Astrocyte (in vitro differentiated cells and primary cell): ENCODE data around the gene FLOT2. TPM values are rescaled to one million over a fixed set of nuclear protein-coding genes. Genes with fewer than 3 reads are reported as not detected.

Source experiments
- DNase-seq: peaks from one replicate; pipeline ENCODE4 v3.0.0-alpha.2; 2010; ENCODE audit warnings: low read depth
- FAIRE-seq: peaks from 2 replicates; lab custom pipeline; 2011; peaks lifted over from hg19 to GRCh38; lab: Jason Lieb, UNC
- H2AFZ ChIP-seq: 2 replicates; pipeline ENCODE4 v1.6.0; 2012; ENCODE audit warnings: low read depth, low read length, inconsistent platforms
- H3K27ac ChIP-seq: 2 replicates; pipeline ENCODE4 v1.5.1; 2011; ENCODE audit warnings: low read depth, low read length, inconsistent platforms
- H3K27me3 ChIP-seq: 2 replicates; pipeline ENCODE4 v1.6.0; 2011; ENCODE audit warnings: low read length, inconsistent platforms; ENCODE audit not compliant: insufficient read depth
- H3K36me3 ChIP-seq: 2 replicates; pipeline ENCODE4 v1.5.1; 2011; ENCODE audit warnings: low read length, inconsistent platforms; ENCODE audit not compliant: insufficient read depth
- H3K4me1 ChIP-seq: 2 replicates; pipeline ENCODE4 v1.5.1; 2011; ENCODE audit warnings: low read length, inconsistent platforms; ENCODE audit not compliant: insufficient read depth
- H3K4me2 ChIP-seq: 2 replicates; pipeline ENCODE4 v1.6.0; 2012; ENCODE audit warnings: low read length, inconsistent platforms
- H3K4me3 ChIP-seq: 2 replicates; pipeline ENCODE4 v1.5.1; 2011; ENCODE audit warnings: low read depth, mild to moderate bottlenecking, low read length, inconsistent platforms; ENCODE audit not compliant: insufficient read depth
- H3K79me2 ChIP-seq: 2 replicates; pipeline ENCODE4 v1.6.0; 2012; ENCODE audit warnings: mild to moderate bottlenecking, low read length, inconsistent platforms; ENCODE audit not compliant: insufficient read depth
- H3K9ac ChIP-seq: 2 replicates; pipeline ENCODE4 v1.6.0; 2012; ENCODE audit warnings: mild to moderate bottlenecking, low read length, inconsistent platforms
- H3K9me3 ChIP-seq: 2 replicates; pipeline ENCODE4 v1.5.1; 2012; ENCODE audit warnings: low read depth, mild to moderate bottlenecking, low read length, inconsistent platforms; ENCODE audit not compliant: insufficient read depth
- H4K20me1 ChIP-seq: 2 replicates; pipeline ENCODE4 v1.6.0; 2012; ENCODE audit warnings: low read length, inconsistent platforms; ENCODE audit not compliant: insufficient read depth
- H3K27ac Mint-ChIP-seq: one replicate; pipeline ENCODE4 v1.8.0; 2021; ENCODE audit warnings: mild to moderate bottlenecking, mixed read lengths; ENCODE audit not compliant: unreplicated experiment
- H3K27me3 Mint-ChIP-seq: one replicate; pipeline ENCODE4 v1.8.0; 2021; ENCODE audit warnings: low read depth, mixed read lengths; ENCODE audit not compliant: unreplicated experiment
- H3K36me3 Mint-ChIP-seq: one replicate; pipeline ENCODE4 v1.8.0; 2021; ENCODE audit warnings: low read depth, mixed read lengths; ENCODE audit not compliant: unreplicated experiment
- H3K4me1 Mint-ChIP-seq: one replicate; pipeline ENCODE4 v1.8.0; 2021; ENCODE audit warnings: low read depth, mixed read lengths; ENCODE audit not compliant: unreplicated experiment
- H3K4me3 Mint-ChIP-seq: one replicate; pipeline ENCODE4 v1.8.0; 2021; ENCODE audit warnings: mild to moderate bottlenecking, moderate library complexity, mixed read lengths; ENCODE audit not compliant: unreplicated experiment
- H3K9me3 Mint-ChIP-seq: one replicate; pipeline ENCODE4 v1.8.0; 2021; ENCODE audit warnings: mild to moderate bottlenecking, mixed read lengths; ENCODE audit not compliant: unreplicated experiment
- EZH2 ChIP-seq: IDR thresholded peaks from 2 replicates; pipeline ENCODE4 v1.6.1; 2012; ENCODE audit warnings: mild to moderate bottlenecking, low read length, inconsistent platforms; ENCODE audit not compliant: insufficient read depth
- microRNA-seq: library from miRNA; unstranded; fragments of <30 nt; microRNA quantifications from one replicate; pipeline ENCODE4 v1.2.0, GENCODE V29; 2020
- total RNA-seq: library from RNA; stranded (reverse); gene quantifications from 2 replicates; pipeline ENCODE4 v1.2.1, GENCODE V29; 2021
- TF ChIP-seq, protein P1 (sequence below): IDR thresholded peaks from 2 replicates; pipeline ENCODE4 v1.5.1; 2011; ENCODE audit warnings: low read depth, mild to moderate bottlenecking, inconsistent platforms, low read length, moderate library complexity; ENCODE audit not compliant: insufficient read depth

Gene FLOT2
- total RNA-seq, 1 donor from 2014 or later, result 84.4 TPM

GRCh38 chr17:28834420-28834819, 63.1 kb downstream of the FLOT2 start:
- Mint-ChIP-seq H3K36me3 (peaks cover 2% of the 10 kb centered on the region), H3K4me3 (no peak overlapping the region), H3K9me3 (no peaks in the 10 kb centered on the region), H3K27me3 (no peaks in the 10 kb centered on the region), H3K27ac (no peak overlapping the region), H3K4me1 (peaks cover 6% of the 10 kb centered on the region)
- Histone ChIP-seq H2AFZ (no peak overlapping the region), H3K9ac (no peak overlapping the region), H3K4me1 (peaks cover 3% of the 10 kb centered on the region), H3K9me3 (no peaks in the 10 kb centered on the region), H3K79me2 (peaks cover 79% of the 10 kb centered on the region), H3K36me3 (peaks cover 6% of the 10 kb centered on the region), H3K4me3 (no peak overlapping the region), H3K27ac (no peak overlapping the region), H3K27me3 (no peaks in the 10 kb centered on the region), H3K4me2 (no peak overlapping the region), H4K20me1 (peaks cover 46% of the 10 kb centered on the region)
- DNase-seq, result no peak
- TF ChIP-seq, protein P1, sequence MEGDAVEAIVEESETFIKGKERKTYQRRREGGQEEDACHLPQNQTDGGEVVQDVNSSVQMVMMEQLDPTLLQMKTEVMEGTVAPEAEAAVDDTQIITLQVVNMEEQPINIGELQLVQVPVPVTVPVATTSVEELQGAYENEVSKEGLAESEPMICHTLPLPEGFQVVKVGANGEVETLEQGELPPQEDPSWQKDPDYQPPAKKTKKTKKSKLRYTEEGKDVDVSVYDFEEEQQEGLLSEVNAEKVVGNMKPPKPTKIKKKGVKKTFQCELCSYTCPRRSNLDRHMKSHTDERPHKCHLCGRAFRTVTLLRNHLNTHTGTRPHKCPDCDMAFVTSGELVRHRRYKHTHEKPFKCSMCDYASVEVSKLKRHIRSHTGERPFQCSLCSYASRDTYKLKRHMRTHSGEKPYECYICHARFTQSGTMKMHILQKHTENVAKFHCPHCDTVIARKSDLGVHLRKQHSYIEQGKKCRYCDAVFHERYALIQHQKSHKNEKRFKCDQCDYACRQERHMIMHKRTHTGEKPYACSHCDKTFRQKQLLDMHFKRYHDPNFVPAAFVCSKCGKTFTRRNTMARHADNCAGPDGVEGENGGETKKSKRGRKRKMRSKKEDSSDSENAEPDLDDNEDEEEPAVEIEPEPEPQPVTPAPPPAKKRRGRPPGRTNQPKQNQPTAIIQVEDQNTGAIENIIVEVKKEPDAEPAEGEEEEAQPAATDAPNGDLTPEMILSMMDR, result no peak
- no peak for TF ChIP-seq EZH2
- no peak for FAIRE-seq

Small RNA genes lying within 50 kb of the gene (microRNA-seq; reads per million reads assigned to microRNA genes)
- not detected for gene MIR451B

Other genes with a start within 250 kb of the FLOT2 start
- 71.2 and 73.3 TPM in 2 replicates for gene SDF2, start 235.8 kb downstream of the FLOT2 start, total RNA-seq
- gene SUPT6H, start 235.5 kb downstream of the FLOT2 start, total RNA-seq, result 90.1 and 95.9 TPM in 2 replicates
- 2.7 and 3.4 TPM in 2 replicates for gene PROCA1, start 185.8 kb downstream of the FLOT2 start, total RNA-seq
- 145 and 150 TPM in 2 replicates for gene RAB34, start 179.9 kb downstream of the FLOT2 start, total RNA-seq
- gene RPL23A, start 177.7 kb downstream of the FLOT2 start, total RNA-seq, result 901 and 1,068 TPM in 2 replicates
- 24.6 and 25.1 TPM in 2 replicates for gene TLCD1, start 171.5 kb downstream of the FLOT2 start, total RNA-seq
- 4.3 TPM in 2 replicates for gene NEK8, start 168.9 kb downstream of the FLOT2 start, total RNA-seq
- 132 and 143 TPM in 2 replicates for gene TRAF4, start 153.7 kb downstream of the FLOT2 start, total RNA-seq
- gene FAM222B, start 54.9 kb downstream of the FLOT2 start, total RNA-seq, result 51.4 and 53.0 TPM in 2 replicates
- 38.2 and 38.4 TPM in 2 replicates for gene ERAL1, start 42.7 kb downstream of the FLOT2 start, total RNA-seq
- 4.3 and 4.5 TPM in 2 replicates for gene DHRS13, start 5.3 kb upstream of the FLOT2 start, total RNA-seq
- gene PHF12, start 53.8 kb upstream of the FLOT2 start, total RNA-seq, result 41.6 and 46.7 TPM in 2 replicates
- gene SEZ6, start 108.3 kb upstream of the FLOT2 start, total RNA-seq, result not detected in 2 replicates
- 1.8 and 2.6 TPM in 2 replicates for gene PIPOX, start 145.4 kb upstream of the FLOT2 start, total RNA-seq